ENCODE results near the gene RNF183. TPM values are rescaled to one million over a fixed set of nuclear protein-coding genes. Genes with fewer than 3 reads are reported as not detected.

RNF183 gene
- total RNA-seq = not detected
- long read RNA-seq = 0 reads

GRCh38 chr9:113302792-113303418, at the start of gene RNF183:
TSS of gene RNF183 (minus strand) at chr9:113303376. CDS start at chr9:113298184, 5,192 bp downstream.
- ATAC-seq = no peak
- intact Hi-C loops (cut with micrococcal nuclease) = no loop called here
- no peak for DNase-seq

GRCh38 chr9:113352411-113352810, 49.2 kb upstream of the RNF183 start:
- DNase-seq = no peak

GRCh38 chr9:113352006-113352405, 48.8 kb upstream of the RNF183 start:
- no peak for DNase-seq
- intact Hi-C loops (cut with micrococcal nuclease) = no loop called here
- no peak for ATAC-seq

More at GRCh38 chr9:113352411-113352810, 49.2 kb upstream of the RNF183 start:
- ATAC-seq = no peak
- intact Hi-C loops (cut with micrococcal nuclease) = no loop called here

- ATAC-seq = no peak
These were observed 47.8 kb upstream of the RNF183 start for GRCh38 chr9:113350937-113351336.

GRCh38 chr9:113350107-113350661, 47.0 kb upstream of the RNF183 start:
- ATAC-seq (no peak), DNase-seq (no peak)
- intact Hi-C loops (cut with micrococcal nuclease) = no loop called here

More at GRCh38 chr9:113350937-113351336, 47.8 kb upstream of the RNF183 start:
- no peak for DNase-seq
- intact Hi-C loops (cut with micrococcal nuclease) = no loop called here

GRCh38 chr9:113349445-113350094, 46.4 kb upstream of the RNF183 start, which contains the start of gene BSPRY:
TSS of gene BSPRY (plus strand) at chr9:113349541. CDS start at chr9:113349580, 39 bp downstream.
- ATAC-seq = peak; percentile 62
- peak; percentile 24 for DNase-seq
- intact Hi-C loops (cut with micrococcal nuclease) = no loop called here

GRCh38 chr9:113349066-113349444, 45.9 kb upstream of the RNF183 start:
- ATAC-seq = no peak
- DNase-seq = no peak
- intact Hi-C loops (cut with micrococcal nuclease) = no loop called here

GRCh38 chr9:113348437-113348836, 45.3 kb upstream of the RNF183 start:
- intact Hi-C loops (cut with micrococcal nuclease) = no loop called here
- DNase-seq (no peak), ATAC-seq (no peak)

GRCh38 chr9:113345671-113346070, 42.5 kb upstream of the RNF183 start:
- ATAC-seq (no peak), DNase-seq (no peak)
- intact Hi-C loops (cut with micrococcal nuclease) = no loop called here

- DNase-seq = no peak
- no peak for ATAC-seq
- intact Hi-C loops (cut with micrococcal nuclease) = no loop called here
These were observed 42.0 kb upstream of the RNF183 start for GRCh38 chr9:113345190-113345589.

GRCh38 chr9:113343732-113344231, 40.6 kb upstream of the RNF183 start:
- peak; percentile 73 for DNase-seq
- ATAC-seq = peak; percentile 84
- intact Hi-C loops (cut with micrococcal nuclease) = no loop called here

- DNase-seq (no peak), ATAC-seq (no peak)
- intact Hi-C loops (cut with micrococcal nuclease) = no loop called here
These were observed 38.7 kb upstream of the RNF183 start for GRCh38 chr9:113341712-113342410.

GRCh38 chr9:113340011-113340699, 37.0 kb upstream of the RNF183 start, which contains the start of gene WDR31:
TSS of gene WDR31 (minus strand) at chr9:113340275. CDS start at chr9:113332022, 8,253 bp downstream.
- DNase-seq (peak; percentile 92), ATAC-seq (peak; percentile 92)
- intact Hi-C loops (cut with micrococcal nuclease) = no loop called here

- no peak for ATAC-seq
- intact Hi-C loops (cut with micrococcal nuclease) = no loop called here
- DNase-seq = no peak
These were observed 34.5 kb upstream of the RNF183 start for GRCh38 chr9:113337714-113338113.

GRCh38 chr9:113331780-113332179, 28.6 kb upstream of the RNF183 start:
- ATAC-seq (no peak), DNase-seq (no peak)
- intact Hi-C loops (cut with micrococcal nuclease) = no loop called here

GRCh38 chr9:113328045-113328782, 25.0 kb upstream of the RNF183 start:
- ATAC-seq = peak; percentile 96
- intact Hi-C loops (cut with micrococcal nuclease) = no loop called here
- DNase-seq = no peak

- intact Hi-C loops (cut with micrococcal nuclease) = no loop called here
- DNase-seq (no peak), ATAC-seq (no peak)
These were observed 23.1 kb upstream of the RNF183 start for GRCh38 chr9:113326230-113326629.

- intact Hi-C loops (cut with micrococcal nuclease) = no loop called here
These were observed 19.5 kb upstream of the RNF183 start for GRCh38 chr9:113322671-113323070.

More at GRCh38 chr9:113322671-113323070, 19.5 kb upstream of the RNF183 start:
- DNase-seq = no peak
- ATAC-seq = no peak
